Right forelimb (tissue), 1 donor: Measurements from ENCODE around the gene B3GAT3.
"Not testable (repeated sequence)": the region's sequence is repeated elsewhere in the genome, so short reads cannot be mapped to it uniquely, and the experiment has no call there.

Source experiments
- DNase-seq: peaks from one replicate; pipeline ENCODE4 v3.0.0-alpha.2; 2018

The B3GAT3 gene

GRCh38 chr11:62602141-62603071 is 19.4 kb downstream of the B3GAT3 start:
- peak; percentile 87 for DNase-seq

- DNase-seq: peak; percentile 100
Measured at GRCh38 chr11:62601372-62602140, 20.2 kb downstream of the B3GAT3 start, which contains the start of gene MTA2. Gene MTA2, minus strand, starts transcription at chr11:62601865. Its CDS starts 415 bp downstream, at chr11:62601450.

DNA sequence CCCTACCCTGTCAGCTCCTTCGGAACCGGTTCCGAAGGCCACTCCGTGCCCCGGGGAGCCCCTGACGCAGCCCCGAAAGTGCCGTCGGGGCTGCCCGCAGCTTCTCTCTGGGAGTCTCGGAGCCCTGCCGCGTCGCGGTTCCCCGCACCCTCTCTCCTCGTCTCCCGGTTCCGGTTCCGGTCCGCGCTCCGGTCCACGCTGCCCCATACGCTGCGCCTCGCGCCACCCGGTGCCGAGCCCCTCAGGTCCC is 20.7 kb downstream of the B3GAT3 start:
- DNase-seq: no peak

- DNase-seq: no peak
Measured at GRCh38 chr11:62600367-62601121, 21.2 kb downstream of the B3GAT3 start.

GRCh38 chr11:62599901-62600300 is 21.9 kb downstream of the B3GAT3 start:
- no peak for DNase-seq

GRCh38 chr11:62599069-62599696 is 22.6 kb downstream of the B3GAT3 start:
- DNase-seq: peak; percentile 92

DNA sequence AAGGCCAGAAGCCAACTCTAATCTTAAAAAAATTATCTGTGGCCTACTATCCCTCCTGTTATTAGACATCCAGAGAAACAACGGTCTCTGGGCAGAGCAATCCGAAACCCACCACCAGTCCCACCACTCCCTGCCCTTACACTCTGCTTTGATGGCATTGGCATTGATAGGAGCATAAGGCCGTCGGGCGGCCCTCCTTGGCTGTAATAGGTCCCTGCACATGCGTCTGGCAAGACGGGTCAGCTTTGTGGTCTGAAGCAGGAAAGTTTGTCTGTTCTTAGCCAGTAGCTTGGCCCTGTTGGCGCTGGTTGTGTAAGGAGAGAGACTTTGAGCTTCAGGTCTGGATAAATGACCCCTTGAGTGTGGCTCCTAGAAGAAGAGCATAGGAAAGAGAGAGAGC is 26.7 kb downstream of the B3GAT3 start:
- DNase-seq: no peak

DNA sequence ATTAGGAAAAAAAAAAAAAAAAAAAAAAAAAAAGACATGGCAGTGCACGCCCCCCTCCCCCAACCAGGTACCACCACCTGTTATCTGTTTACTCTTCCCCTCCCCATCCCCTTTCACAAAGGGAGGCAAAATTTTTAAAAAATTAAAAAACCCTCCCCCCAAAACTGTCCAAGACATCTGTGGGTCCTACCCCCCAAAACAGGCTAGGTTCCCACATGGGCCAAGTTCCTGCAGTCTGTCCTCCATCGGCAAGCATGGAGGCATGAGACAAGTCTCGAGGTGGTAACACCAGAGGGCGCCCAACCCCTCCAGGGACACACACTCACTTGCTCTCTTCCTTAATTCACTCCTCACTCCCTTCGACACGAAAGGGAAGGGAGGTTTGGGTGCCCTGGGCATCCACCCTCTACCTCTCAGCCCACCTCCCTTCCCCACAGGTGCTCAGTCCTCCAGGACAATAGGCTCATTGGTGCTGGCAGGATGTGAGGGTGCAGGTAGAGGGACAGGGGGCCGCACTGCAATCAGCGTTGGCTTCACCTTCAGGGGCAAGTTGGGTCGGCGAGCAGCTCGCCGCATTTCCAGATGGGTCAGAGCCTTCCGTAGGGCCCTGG is 28.2 kb downstream of the B3GAT3 start:
- peak; percentile 67 for DNase-seq

GRCh38 chr11:62592989-62593421 is 28.8 kb downstream of the B3GAT3 start:
- DNase-seq: no peak

- no peak for DNase-seq
Measured at GRCh38 chr11:62592146-62592815, 29.5 kb downstream of the B3GAT3 start.

DNA sequence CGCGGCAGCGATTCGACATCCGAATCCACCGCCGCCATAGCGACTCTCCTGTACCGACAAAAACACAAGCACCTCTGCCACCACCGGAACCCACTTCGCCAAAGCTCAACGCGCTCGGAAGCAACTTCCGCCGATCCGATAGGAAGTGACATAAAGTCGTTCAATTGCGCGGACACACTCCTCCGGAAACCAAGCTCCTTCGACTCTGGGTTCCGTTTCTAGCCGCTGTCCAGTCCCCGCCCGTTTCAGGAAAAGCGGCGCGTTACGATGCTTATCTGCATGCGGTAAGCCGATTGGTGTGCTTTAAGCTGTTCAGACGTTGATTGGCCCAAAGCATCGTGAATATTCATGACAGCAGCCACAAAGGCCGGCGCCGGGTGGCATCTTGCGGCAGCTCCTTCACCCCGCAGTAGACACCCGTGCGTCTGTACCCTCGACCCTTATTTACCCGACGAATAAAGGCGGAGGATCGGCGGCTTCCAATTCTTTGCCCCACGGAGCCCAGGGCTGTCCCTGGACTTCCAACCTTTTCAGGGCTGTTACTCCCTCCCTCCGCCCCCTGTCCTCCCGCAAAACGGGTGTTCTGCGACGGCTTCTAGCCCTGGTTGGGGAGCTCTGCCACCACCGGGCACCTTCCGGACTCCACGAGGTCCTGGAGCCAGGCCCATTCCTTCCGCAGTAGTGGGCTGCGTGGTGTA is 30.2 kb downstream of the B3GAT3 start, which contains the start of gene TUT1:
TUT1 (minus strand) TSS at position 76 of the 698 bp plus-strand sequence; CDS start at position 38, 38 bp downstream.
- DNase-seq: peak; percentile 97

DNA sequence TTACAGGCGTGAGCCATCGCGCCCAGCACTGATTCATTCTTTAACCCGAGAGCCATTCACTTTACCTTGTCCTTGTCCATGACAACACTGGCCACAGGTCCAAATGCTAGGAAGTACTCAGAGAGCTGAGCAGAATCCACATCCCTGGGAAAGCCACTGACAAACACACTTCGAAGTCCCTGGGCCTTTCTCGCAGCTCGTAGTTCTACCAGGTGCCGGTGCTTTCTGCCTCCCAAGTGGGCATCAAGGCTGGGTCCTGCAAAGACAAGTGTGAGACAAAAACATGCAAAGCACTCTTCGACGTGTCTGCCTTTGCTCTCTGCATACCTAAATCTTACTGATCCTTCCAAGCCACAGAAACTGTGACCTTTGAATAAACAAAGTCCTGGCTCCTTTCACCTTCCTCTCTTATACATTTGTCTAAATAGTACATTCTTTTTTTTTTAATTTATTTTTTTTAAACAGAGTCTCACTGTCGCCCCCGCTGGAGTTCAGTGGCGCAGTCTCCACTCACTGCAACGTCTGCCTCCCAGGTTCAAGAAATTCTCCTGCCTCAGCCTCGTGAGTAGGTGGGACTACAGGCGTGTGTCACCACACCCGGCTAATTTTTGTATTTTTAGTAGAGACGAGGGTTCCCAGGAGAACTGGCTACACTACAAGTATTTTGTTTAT is 32.7 kb downstream of the B3GAT3 start:
- no peak for DNase-seq

GRCh38 chr11:62585356-62585755 is 36.4 kb downstream of the B3GAT3 start:
- DNase-seq: not testable (repeated sequence)

GRCh38 chr11:62581735-62582134 is 40.1 kb downstream of the B3GAT3 start:
- DNase-seq: not testable (repeated sequence)

DNA sequence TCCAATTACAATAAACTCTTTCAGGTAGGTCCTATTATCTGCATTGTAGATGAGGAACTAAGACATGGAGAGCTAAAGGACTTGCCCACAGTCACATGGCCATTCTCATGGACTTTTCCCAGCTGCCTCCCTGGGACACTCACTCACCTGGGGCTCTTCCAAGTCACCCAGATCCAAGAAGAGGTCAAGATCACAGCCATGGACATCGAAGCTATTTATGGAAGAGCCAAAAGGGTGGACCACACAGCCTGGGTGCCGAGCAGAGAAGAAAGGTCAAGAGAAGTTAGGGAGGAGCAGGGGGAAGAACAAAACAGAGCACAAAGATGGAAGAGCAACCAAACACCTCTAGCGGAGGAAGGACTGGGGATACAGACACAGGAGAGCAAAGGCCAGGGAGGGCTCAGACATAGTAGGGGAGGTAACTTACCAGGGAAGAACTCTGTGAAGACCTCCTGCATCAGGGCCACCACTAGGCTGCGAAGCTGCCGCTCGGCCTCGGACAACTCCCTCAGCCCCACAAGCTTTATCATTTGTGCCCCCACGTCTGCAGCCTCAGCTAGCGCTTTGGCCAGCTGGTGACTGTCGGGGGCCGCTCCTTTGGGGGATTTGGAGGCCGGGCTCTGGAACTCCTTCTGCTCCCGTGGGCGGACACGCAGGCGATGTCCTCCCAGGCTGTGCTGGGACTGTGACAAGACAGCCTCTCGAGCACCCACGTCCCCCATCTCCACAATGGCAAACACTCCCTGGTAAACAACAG is 40.6 kb downstream of the B3GAT3 start:
- no peak for DNase-seq

GRCh38 chr11:62579252-62579651 is 42.5 kb downstream of the B3GAT3 start:
- no peak for DNase-seq

DNA sequence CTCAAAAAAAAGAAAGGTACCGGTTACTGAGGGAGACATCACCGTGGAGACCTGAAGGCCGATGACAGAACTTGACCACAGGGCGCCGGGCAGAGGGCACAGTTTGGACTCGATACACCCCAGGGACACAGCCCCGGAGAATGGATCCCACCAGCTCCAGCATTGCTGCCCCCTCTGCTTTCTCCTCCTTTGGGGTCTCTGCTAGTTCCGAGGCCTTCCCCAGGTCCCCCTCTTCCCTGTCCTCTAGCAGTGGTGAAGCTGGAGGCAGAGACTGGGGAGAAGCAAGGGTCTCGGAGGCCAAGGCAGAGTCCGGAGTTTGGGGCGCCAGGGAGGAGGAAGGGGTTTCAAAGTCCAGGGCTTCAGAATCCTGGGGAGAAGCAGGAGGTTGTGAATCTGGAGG is 43.2 kb downstream of the B3GAT3 start:
- no peak for DNase-seq

- DNase-seq: no peak
Measured at GRCh38 chr11:62577046-62577714, 44.6 kb downstream of the B3GAT3 start.

GRCh38 chr11:62575837-62576236 is 45.9 kb downstream of the B3GAT3 start:
- no peak for DNase-seq
